ENCODE data around the gene LRIT3.
"Not testable (repeated sequence)": the region's sequence is repeated elsewhere in the genome, so short reads cannot be mapped to it uniquely, and the experiment has no call there.

LRIT3 gene

DNA sequence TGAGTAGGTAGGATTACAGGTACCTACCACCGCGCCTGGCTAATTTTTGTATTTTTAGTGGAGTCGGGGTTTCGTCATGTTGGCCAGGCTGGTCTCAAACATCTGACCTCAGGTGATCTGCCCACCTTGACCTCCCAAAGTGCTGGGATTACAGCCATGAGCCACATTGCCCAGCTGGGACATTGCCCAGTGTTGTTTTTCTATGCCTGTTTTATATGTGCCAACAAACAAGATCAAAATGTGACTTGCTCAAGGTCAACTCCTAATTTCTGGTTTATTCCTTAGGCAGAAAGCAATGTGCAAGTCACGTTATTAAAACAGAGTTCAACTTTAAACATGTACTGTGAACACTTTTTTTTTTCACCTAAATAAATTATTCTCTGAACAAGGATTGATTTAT lies 2.7 kb downstream of the LRIT3 start:
- DNase-seq = no peak

DNA sequence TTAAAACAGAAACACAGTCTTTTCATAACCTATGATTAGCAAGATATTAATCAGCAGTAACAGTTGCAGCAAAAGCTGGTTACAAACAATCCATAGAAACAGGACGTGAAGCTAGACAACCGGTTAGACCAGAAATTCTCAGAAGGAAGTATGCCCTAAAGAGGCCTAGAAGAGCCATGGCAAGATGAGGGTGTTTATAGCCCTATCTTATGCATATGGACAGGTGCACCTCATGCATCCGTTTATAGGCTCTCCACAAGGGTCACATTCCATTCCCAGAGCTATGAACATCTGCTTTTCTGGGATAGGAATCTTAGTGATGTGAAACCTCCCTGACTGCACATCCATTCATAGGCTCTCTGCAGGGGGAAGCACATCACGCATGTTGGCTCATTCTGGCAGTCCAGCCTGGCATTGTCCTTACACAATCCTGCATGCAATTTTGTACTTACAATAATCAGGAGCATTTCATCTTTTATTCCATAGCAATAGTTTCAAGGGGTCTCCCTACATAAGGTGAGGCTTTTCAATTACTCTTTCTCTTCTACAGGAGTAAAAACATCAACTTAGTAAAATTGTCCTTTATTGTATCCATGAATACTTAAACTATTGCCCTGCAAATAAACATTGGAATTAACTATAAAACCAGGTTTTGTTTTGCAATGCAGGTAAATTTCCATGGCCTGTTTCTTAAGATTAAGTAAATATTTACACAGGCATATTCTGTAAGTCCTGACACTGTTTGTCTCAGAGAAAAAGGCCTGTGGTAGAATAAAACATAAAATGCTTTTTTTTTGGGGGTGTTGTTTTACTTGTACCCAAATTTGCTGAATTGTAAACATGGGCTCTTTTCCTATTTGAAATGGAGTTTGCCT lies 11.8 kb downstream of the LRIT3 start:
- not testable (repeated sequence) for DNase-seq

DNA sequence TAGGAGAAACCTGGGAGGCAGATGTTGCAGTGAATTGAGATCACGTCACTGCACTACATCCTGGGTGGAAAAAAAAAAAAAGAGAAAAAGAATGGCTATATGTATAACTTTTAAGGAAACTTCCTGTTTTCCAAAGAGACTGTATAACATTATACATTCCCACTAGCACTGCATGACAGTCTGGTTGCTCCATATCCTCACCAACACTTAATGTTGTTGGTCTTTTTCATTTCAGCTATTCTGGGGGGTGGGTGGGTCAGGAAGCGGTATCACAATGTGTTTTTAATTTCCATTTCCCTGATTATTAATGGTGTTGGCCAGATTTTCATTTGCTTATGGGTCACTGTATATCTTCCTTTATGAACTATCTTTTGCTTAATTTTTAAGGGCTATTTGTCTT lies 13.4 kb downstream of the LRIT3 start:
- DNase-seq = no peak

DNA sequence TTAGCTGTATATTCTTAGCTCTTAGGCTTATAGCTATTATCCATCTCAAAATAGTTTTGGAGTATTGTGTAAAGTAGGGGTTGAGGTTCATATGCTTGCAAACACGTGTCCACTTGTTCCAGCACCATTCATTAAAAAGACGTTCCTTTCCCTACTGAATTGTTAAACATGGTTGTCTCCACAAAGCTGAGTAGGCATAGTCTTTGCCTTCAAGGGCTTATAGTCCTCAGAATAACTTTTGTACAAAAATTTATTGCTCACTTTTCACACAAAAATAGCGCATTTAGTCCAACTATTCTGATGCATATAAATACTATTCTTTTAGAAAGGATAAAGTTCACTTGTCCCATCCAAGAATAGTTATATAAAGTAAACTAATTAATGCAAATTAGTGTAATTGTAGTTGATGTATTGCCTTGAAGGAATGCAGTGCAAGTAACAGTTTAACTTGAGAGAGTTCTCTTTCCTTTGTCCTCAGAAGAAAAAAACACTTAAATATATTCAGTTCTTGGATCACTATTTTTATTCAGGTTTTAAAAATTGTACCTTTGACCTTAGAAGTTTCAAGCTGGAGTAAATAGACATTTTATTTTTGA lies 14.1 kb downstream of the LRIT3 start:
- no peak for DNase-seq

- no peak for DNase-seq
These were observed 16.2 kb downstream of the LRIT3 start for GRCh38 chr4:109864134-109864533.

DNA sequence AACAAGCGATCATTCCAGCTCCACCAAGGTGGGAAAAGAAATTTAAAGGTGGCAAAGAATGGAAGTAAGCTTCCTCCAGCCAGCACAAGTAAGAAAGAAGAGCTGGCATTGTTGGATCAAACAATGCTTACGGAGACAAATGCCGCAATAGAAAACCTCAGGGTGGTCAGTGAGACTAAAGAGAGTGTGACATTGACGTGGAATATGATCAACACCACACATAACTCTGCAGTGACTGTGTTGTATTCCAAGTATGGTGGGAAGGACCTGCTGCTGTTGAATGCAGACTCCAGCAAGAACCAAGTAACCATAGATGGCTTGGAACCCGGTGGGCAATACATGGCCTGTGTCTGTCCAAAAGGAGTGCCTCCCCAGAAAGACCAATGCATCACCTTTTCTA lies 22.2 kb downstream of the LRIT3 start:
- no peak for DNase-seq

DNA sequence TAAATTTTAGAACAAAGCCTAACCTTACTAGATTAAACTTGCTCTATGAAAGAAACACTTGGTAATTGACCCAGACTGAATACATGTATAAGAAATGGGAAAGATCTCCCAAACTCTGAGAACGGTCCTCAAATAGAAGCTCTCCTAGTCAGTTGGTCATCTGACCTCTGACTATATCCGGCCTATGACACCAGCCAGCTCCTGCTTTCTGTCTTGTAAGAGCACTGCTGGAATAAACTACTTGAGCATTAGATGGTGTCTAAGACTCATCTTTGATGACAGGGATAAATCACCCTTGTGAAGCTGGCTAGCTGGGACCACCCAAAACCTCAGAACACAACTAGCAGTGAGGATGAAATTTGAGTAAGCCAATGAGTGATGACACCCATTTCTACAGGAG lies 24.2 kb downstream of the LRIT3 start:
- no peak for DNase-seq

DNA sequence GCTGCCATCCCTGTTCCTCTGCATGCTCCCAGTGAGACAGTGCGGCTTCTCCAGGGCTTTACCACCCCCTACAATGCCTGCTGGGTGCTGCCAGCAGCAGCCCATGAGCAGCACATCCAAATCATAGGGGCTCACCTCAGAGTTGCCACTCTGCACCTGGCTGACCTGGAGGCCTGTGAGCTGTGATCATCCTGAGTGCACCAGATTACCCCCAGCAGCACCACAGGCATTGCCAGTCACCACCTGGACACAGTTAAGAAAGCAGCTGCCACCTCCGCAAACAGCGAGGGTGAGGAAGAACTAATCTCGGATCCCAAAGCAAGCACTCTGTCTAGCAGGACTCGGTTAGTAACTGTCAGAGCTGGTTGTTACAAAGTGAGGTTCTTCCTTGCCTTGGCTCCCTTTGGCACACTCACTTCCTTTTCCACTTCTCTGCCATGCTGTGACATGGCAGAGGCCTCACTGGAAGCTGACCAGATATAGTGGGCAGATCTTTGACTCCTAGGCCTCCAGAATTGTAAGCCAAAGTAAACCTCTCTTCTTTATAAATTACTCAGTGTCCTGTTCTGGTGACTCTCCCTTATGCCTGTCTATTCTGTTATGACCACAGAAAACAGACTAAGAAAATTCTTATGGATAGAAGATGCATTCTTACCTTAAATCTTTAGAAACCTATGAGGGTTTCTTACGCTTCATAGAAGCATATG lies 25.2 kb downstream of the LRIT3 start:
- DNase-seq = no peak

- DNase-seq = peak; percentile 46
These were observed 26.0 kb downstream of the LRIT3 start for GRCh38 chr4:109873791-109874514.

DNA sequence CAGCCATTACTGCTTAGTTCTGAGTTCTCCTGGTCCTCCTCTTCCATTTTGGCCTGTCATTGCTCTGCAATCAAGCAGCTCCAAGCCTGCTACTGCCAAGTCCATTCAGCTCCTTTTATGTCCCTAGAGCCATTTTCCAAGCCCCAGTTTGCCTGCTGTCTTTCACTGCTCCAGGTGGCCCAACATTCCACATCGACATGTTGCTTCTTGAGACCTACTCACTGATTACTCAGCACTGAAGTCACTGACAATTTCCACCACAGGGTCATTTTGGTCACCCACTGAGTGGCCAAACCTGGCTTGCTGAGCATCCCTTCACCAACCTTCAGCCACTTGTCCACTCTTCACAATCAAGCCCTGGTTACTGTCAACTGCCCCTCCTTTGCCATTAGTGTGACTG lies 27.2 kb downstream of the LRIT3 start:
- no peak for DNase-seq

- not testable (repeated sequence) for DNase-seq
These were observed 27.6 kb downstream of the LRIT3 start for GRCh38 chr4:109875553-109875952.

DNA sequence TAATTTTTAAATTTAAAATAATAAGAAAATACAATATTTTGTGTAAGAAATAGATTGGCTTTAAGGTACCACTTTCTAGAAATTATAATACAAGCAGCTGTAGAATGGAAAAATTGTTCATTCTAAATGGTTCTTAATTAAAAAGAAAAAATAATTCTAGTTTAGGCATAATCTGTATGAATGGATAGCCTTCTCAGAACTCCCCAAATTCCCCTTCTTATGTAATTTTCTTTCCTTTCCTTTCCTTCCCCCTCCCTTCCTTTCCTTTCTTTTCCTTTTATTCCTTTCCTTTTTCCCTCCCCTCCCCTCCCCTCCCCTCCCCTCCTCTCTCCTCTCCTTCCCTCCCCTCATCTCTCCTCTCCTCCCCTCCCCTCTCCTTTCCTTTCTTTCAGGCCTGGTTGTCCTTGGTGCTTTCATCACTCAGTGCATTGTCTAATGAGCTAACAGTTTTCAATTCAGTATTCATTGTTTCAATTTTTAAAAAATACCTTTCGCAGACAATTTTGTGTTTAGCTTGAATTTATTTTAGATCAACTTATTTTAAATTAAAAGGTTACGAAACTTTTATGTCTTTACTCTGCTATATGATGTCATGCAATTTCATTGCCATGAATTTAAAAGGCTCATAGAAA lies 28.8 kb downstream of the LRIT3 start:
- no peak for DNase-seq

GRCh38 chr4:109877400-109877799 lies 29.5 kb downstream of the LRIT3 start:
- no peak for DNase-seq

- no peak for DNase-seq
These were observed 30.4 kb downstream of the LRIT3 start for GRCh38 chr4:109878355-109878754.

DNA sequence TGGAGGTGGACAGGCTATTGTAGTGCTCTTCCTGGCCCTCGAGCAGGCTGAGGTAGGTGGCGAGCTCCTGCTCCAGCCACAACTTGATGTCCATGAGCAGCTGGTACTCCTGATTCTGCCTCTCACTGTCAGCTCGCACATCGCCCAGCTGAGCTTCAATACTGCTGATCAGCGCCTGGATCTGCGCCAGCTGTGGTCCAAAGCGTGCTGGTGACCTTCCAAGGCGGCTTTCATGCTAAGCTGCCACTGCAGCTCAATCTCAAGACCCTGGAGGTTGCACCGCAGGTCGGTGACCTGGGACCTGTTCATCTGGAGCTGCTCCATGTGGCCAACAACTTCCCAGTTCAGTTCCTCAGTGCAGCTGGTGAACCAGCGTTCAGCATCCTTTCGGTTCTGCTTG lies 31.2 kb downstream of the LRIT3 start:
- DNase-seq = no peak

- DNase-seq = no peak
These were observed 31.9 kb downstream of the LRIT3 start for GRCh38 chr4:109879636-109880314.

DNA sequence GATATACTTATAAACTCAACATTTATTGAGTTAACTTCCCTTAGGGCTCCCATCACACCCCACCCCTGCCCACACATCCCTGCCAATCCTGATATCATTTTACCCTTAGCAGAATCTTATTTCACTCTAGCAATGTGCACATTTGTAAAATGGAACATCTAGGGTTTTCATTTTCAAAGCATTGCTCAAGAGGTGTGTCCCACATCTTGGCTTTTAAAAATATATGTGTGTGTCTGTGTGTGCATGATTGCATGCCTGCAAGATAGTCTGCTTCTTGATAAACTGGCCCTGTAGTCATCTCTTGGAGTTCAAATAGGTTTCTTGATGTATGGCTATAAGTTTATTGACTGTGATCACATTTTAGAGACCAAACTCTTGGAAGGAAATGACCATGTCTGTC lies 38.4 kb downstream of the LRIT3 start:
- no peak for DNase-seq

- no peak for DNase-seq
These were observed 39.2 kb downstream of the LRIT3 start for GRCh38 chr4:109887071-109887470.

DNA sequence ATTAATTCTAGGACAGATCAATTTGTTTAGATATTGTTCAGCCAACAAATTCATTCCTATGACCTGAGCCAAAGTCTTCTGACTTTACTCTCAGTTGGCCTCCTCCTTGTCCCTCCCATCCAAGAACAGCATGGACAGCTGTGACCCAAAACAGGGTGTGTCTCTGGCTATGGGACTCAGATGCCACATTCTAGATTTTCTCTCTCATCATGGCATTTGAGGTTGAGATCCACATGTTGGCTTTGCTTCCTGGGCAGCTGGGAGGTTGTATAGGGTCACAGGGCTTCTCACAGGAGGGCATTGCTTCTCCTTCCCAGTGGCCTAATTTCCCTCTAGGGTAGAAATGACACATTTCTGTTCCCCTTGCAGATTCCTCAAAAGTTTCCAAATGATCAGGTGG lies 42.2 kb downstream of the LRIT3 start:
- no peak for DNase-seq

- DNase-seq = no peak
These were observed 54.8 kb downstream of the LRIT3 start for GRCh38 chr4:109902559-109903251.

- no peak for DNase-seq
These were observed 60.8 kb downstream of the LRIT3 start for GRCh38 chr4:109908731-109909130.

- DNase-seq = no peak
These were observed 62.3 kb downstream of the LRIT3 start for GRCh38 chr4:109910256-109910655.

Data from fibroblast of skin of right biceps (primary cell).